GM12892 (cell line): ENCODE results near the gene DLG4.

Experiments used
- POLR2A ChIP-seq: IDR thresholded peaks from 2 replicates; pipeline ENCODE4 v1.6.1; 2011; ENCODE audit warnings: low read depth, low read length, control low read depth
- POLR2AphosphoS5 ChIP-seq: IDR thresholded peaks from 2 replicates; pipeline ENCODE4 v1.6.1; 2011; ENCODE audit warnings: low read depth, low read length, control low read depth
- TAF1 ChIP-seq: IDR thresholded peaks from 2 replicates; pipeline ENCODE4 v1.6.1; 2011; ENCODE audit warnings: low read depth, mild to moderate bottlenecking, control low read depth, low read length, borderline replicate concordance

- TF ChIP-seq POLR2AphosphoS5 (no peak), POLR2A (no peak), TAF1 (no peak)
Observed at GRCh38 chr17:7262192-7262934, 42.7 kb upstream of the DLG4 start, which contains the start of gene CLDN7.
